ENCODE results near the gene PARVB.
A peak's percentile ranks its signal among the peaks of the same experiment; 100 is the strongest.

The PARVB gene

DNA sequence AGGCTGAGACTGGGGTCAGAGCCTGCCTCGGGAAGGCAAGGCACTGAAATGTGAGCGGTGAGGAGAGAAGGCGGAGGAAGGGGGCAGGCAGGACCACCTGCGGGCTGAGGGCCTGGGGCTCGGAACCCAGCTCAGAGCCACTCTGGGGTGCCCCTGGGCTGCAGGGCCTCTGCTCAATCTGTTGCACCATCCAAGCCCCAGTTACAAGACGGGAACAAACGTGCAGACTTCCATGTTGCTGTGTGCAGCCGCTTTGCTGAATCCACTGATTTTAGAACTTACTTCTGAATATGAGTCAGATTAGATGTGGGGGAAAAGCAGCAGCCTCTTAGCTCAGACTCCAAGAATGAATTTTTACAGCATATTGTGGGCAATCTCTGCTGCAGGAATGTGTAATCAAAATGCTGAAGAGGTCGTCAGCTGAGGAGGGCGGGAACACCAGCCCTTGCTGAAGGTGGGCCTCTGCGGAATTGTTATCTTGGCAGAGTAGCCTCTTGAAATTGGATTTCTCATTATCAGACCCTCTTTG, 178.2 kb downstream of the PARVB start:
- DNase-seq (ENCODE audit: low read depth), result no peak
- TF ChIP-seq POLR2A (IDR thresholded peaks at IDR 0.05; ENCODE audit: extremely low read depth, insufficient read length), result no peak
- TF ChIP-seq MYC (IDR thresholded peaks at IDR 0.05; ENCODE audit: low read depth, low read length), result no peak
- no peak overlapping the region for H3K4me3 ChIP-seq (ENCODE audit: low read depth, low read length)

DNA sequence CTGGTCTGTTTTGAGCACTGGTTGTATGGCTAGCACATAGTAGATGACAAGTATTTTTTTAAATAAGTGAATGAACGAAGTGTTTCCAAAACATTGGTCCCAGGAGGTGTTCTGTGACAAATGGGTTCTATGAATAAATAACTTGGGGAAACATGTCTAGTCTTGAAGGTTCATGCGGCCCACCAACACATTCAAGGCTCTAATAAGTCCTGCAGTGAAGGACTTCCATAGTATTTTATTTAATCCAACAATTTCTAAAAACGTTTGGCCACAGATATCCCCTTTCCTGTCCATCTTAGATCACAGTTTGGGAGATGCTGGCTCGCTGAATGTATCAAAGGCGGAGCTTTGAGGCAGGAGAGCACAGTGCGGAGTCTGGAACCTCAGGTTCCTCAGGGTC, 179.1 kb downstream of the PARVB start:
- DNase-seq (ENCODE audit: low read depth), result no peak
- TF ChIP-seq MYC (IDR thresholded peaks at IDR 0.05; ENCODE audit: low read depth, low read length), result no peak
- TF ChIP-seq POLR2A (IDR thresholded peaks at IDR 0.05; ENCODE audit: extremely low read depth, insufficient read length), result no peak
- TF ChIP-seq, protein P1, sequence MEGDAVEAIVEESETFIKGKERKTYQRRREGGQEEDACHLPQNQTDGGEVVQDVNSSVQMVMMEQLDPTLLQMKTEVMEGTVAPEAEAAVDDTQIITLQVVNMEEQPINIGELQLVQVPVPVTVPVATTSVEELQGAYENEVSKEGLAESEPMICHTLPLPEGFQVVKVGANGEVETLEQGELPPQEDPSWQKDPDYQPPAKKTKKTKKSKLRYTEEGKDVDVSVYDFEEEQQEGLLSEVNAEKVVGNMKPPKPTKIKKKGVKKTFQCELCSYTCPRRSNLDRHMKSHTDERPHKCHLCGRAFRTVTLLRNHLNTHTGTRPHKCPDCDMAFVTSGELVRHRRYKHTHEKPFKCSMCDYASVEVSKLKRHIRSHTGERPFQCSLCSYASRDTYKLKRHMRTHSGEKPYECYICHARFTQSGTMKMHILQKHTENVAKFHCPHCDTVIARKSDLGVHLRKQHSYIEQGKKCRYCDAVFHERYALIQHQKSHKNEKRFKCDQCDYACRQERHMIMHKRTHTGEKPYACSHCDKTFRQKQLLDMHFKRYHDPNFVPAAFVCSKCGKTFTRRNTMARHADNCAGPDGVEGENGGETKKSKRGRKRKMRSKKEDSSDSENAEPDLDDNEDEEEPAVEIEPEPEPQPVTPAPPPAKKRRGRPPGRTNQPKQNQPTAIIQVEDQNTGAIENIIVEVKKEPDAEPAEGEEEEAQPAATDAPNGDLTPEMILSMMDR (IDR thresholded peaks at IDR 0.05; ENCODE audit: low read depth, low read length), result no peak
- H3K4me3 ChIP-seq (ENCODE audit: low read depth, low read length), result no peak overlapping the region

DNA sequence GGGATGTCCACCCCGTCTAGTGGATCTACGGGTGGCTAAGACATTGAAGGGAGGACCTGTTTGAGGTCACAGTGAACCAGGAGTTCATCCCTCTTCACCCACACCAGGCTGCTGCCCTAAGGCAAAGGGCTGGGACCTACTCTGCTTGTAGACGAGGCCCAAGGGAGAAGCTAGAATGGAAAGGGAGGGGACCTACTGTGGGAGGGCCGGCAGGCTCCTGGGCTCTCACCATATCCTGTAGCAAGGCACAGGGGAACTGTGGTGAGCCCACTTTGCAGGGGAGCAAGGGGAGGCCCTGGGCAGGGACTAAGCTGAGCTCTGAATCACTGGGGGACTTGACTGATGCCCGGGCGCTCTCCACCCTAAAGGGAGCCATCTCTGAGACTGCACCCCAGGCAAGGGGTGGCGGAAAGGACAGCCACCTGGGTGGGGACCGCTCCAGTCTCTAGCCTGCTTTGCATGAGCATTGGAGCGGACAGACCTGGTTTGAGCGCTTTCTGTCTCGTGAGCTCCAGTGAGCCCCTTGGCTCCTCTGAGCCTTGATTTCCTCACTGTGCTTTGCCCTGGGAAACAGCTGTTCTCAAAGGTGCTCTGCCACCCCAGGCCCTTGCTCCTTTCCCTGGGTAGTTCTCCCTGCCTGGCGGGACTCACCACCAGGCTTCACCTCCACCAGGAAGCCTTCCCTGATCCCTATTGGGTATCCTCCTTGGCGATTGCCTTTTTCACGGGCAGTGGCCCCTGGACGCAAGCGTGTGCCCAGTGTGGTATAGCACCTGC, 180.8 kb downstream of the PARVB start:
- DNase-seq (ENCODE audit: low read depth), result peak; percentile 47
- no peak overlapping the region for H3K4me3 ChIP-seq (ENCODE audit: low read depth, low read length)
- TF ChIP-seq MYC (IDR thresholded peaks at IDR 0.05; ENCODE audit: low read depth, low read length) (no peak), POLR2A (IDR thresholded peaks at IDR 0.05; ENCODE audit: extremely low read depth, insufficient read length) (no peak)
- TF ChIP-seq, protein P2, sequence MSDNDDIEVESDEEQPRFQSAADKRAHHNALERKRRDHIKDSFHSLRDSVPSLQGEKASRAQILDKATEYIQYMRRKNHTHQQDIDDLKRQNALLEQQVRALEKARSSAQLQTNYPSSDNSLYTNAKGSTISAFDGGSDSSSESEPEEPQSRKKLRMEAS (IDR thresholded peaks at IDR 0.05; ENCODE audit: low read depth, low read length), result no peak
- TF ChIP-seq, protein P1 (IDR thresholded peaks at IDR 0.05; ENCODE audit: low read depth, low read length), result no peak

DNA sequence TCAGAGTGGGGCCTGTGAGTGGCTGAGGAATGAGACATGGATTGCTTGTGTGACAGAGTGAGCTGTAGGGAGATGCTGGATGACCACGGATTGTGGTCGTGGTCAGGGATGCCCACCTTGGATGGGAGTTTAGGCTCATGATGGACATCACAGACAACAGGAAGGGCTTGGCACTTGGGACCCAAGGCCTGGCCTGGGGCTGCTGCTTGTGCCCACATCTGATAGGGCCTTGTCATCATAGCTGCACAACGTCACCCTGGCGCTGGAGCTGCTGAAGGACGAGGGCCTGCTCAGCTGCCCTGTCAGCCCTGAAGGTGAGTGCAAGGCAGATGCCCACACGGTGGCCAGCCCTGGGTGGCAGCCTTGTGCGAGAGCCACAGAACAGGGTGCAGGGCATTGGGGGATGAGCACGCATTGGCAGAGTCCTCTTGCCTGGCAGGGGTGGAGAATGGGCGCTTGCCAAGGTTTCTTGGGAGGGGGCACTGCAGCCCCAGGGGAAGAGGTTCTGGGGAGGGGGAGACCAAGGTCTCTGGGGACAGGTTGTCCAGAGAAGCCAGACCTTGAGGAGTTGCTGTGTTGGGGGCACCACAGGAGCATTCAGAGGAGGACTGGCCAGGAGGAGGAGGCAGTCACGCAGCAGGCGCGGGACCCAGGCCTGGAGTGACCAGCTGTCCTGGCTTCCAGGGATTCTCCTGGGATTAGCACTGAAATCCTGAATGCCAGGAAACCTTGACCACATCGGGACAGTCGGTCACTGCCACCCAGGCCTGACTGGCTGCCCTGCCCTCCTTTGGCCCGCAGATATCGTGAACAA, 181.6 kb downstream of the PARVB start:
- DNase-seq (ENCODE audit: low read depth), result no peak
- TF ChIP-seq, protein P1 (IDR thresholded peaks at IDR 0.05; ENCODE audit: low read depth, low read length), result no peak
- TF ChIP-seq, protein P2 (IDR thresholded peaks at IDR 0.05; ENCODE audit: low read depth, low read length), result no peak
- TF ChIP-seq MYC (IDR thresholded peaks at IDR 0.05; ENCODE audit: low read depth, low read length) (no peak), POLR2A (IDR thresholded peaks at IDR 0.05; ENCODE audit: extremely low read depth, insufficient read length) (no peak)
- H3K4me3 ChIP-seq (ENCODE audit: low read depth, low read length), result no peak overlapping the region

DNA sequence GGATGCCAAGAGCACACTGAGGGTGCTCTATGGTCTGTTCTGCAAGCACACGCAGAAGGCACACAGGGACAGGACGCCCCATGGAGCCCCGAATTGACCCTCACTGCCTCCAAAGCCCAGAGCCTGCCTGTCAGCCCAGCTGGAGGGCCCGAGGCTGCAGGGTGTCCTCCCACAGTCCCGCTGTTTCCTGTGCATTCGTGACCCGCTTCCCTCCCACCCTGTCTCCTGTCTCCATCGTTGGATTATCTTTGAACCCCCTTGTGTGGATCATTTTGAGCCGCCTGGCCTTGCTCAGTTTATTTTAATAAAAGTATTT, 182.2 kb downstream of the PARVB start:
- DNase-seq (ENCODE audit: low read depth), result no peak
- TF ChIP-seq, protein P2 (IDR thresholded peaks at IDR 0.05; ENCODE audit: low read depth, low read length), result no peak
- TF ChIP-seq MYC (IDR thresholded peaks at IDR 0.05; ENCODE audit: low read depth, low read length), result no peak
- no peak for TF ChIP-seq POLR2A (IDR thresholded peaks at IDR 0.05; ENCODE audit: extremely low read depth, insufficient read length)
- TF ChIP-seq, protein P1 (IDR thresholded peaks at IDR 0.05; ENCODE audit: low read depth, low read length), result no peak
- no peak overlapping the region for H3K4me3 ChIP-seq (ENCODE audit: low read depth, low read length)

DNA sequence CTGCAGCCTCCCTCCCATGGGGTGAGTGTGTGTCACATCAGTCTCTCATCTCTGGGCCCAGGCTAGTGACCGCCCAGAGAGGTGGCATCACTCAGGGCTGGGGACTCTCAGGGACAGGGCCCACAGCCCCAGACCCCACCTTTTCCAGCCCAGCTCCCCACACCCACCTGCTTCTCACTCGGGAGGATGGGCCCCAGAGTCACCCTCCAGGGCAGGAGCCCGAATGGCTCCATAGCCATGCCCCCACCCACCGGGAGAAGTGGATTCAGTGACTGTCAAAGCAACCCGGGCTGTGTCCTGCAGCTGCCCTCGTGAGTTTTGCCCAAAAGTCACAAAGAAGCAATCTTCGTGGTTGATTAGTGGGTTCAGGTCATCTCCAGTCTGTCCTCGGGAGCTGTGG, 182.6 kb downstream of the PARVB start:
- no peak overlapping the region for H3K4me3 ChIP-seq (ENCODE audit: low read depth, low read length)
- TF ChIP-seq MYC (IDR thresholded peaks at IDR 0.05; ENCODE audit: low read depth, low read length), result no peak
- TF ChIP-seq, protein P1 (IDR thresholded peaks at IDR 0.05; ENCODE audit: low read depth, low read length), result no peak
- TF ChIP-seq, protein P2 (IDR thresholded peaks at IDR 0.05; ENCODE audit: low read depth, low read length), result no peak
- TF ChIP-seq POLR2A (IDR thresholded peaks at IDR 0.05; ENCODE audit: extremely low read depth, insufficient read length), result no peak
- DNase-seq (ENCODE audit: low read depth), result no peak
